ENCODE data around the gene RNU6-8. TPM values are rescaled to one million over a fixed set of nuclear protein-coding genes. Genes with fewer than 3 reads are reported as not detected.

The RNU6-8 gene
- total and polyA plus RNA-seq, 10 of the 15 experiments (the other 5 are each of a cell fraction or from before 2014, with no cell fraction given) = not detected

DNA sequence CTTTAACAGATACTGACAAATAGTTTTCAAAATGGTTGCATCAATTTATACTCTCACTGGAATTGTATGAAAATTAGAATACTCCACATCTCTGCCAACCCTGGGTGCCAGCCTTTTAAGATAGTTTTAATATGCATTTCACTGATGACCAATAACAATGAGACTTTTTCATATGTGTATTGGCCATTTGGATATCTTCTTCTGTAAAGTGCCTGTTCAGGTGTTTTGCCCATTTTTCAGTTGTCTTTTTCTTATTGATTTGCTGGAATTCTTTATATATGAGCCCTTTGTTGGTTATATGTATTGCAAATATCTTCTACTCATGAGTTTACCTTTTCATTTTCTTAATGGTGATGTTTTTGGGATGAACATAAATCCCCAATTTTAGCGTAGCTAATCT lies 18.0 kb downstream of the RNU6-8 start:
- ChIA-PET CTCF (interaction anchor here (0.6 kb wide), 1 partner anchor 35 kb away, joined by 5 read pairs; no protein-coding TSS in a partner anchor), RAD21 (ENCODE audit: unreplicated experiment) (no interaction called here), POLR2A (no interaction called here), SMC1A (ENCODE audit: uncharacterized antibody, unreplicated experiment) (interaction anchor here (2.4 kb wide), 1 partner anchor 14 kb away, joined by 12 read pairs; no protein-coding TSS in a partner anchor)
- no peaks in the 10 kb centered on the region for H3K36me3 ChIP-seq (ENCODE audit: control insufficient read depth in 2 of 2, insufficient read depth in 2 of 2, low read length in 1 of 2)
- no peak overlapping the region for H3K9ac ChIP-seq (ENCODE audit: control insufficient read depth, insufficient read depth, low read length)
- BruUV-seq (replicated peaks) = no TSS peak
- no peaks in the 10 kb centered on the region for H3K27me3 ChIP-seq (replicated peaks in 1 of 2; ENCODE audit: control insufficient read depth in 2 of 2, insufficient read depth in 2 of 2, low read length in 1 of 2)
- H3K27ac ChIP-seq (ENCODE audit: control insufficient read depth, insufficient read depth) = no peak overlapping the region
- H3K4me1 ChIP-seq (ENCODE audit: control insufficient read depth, insufficient read depth, low read length) = peaks cover 5% of the 10 kb centered on the region
- 96% methylated on average over 1 of the region's 1 CpG for WGBS (ENCODE audit: insufficient coverage, insufficient replicate concordance, low lambda C conversion rate, missing lambda C conversion rate)
- no peaks in the 10 kb centered on the region for H3K79me2 ChIP-seq (ENCODE audit: control insufficient read depth, insufficient read depth, low read length)
- intact Hi-C loops (cut with micrococcal nuclease; ENCODE audit: unreplicated experiment) (no loop called here), in situ Hi-C loops (cut with MboI) (no loop called here)
- H3K4me3 ChIP-seq = no peak overlapping the region
- no peaks in the 10 kb centered on the region; the same call in 1 of the 3 replicates for H3K9me3 ChIP-seq (replicated peaks; ENCODE audit: control insufficient read depth, insufficient read depth, low read length)
- no peak overlapping the region for H2AFZ ChIP-seq (ENCODE audit: control insufficient read depth, low read depth, low read length)
- FAIRE-seq (no peak), DNase-seq (ENCODE audit: low read depth, low spot score) (no peak), ATAC-seq (no peak)
- no peaks in the 10 kb centered on the region for H4K20me1 ChIP-seq (ENCODE audit: control insufficient read depth, insufficient read depth)
- no peak overlapping the region for H3K4me2 ChIP-seq (ENCODE audit: control insufficient read depth, insufficient read depth)
- no peak for TF ChIP-seq ATF7 (IDR thresholded peaks at IDR 0.05; ENCODE audit: low read depth)
- TF ChIP-seq, protein P1, sequence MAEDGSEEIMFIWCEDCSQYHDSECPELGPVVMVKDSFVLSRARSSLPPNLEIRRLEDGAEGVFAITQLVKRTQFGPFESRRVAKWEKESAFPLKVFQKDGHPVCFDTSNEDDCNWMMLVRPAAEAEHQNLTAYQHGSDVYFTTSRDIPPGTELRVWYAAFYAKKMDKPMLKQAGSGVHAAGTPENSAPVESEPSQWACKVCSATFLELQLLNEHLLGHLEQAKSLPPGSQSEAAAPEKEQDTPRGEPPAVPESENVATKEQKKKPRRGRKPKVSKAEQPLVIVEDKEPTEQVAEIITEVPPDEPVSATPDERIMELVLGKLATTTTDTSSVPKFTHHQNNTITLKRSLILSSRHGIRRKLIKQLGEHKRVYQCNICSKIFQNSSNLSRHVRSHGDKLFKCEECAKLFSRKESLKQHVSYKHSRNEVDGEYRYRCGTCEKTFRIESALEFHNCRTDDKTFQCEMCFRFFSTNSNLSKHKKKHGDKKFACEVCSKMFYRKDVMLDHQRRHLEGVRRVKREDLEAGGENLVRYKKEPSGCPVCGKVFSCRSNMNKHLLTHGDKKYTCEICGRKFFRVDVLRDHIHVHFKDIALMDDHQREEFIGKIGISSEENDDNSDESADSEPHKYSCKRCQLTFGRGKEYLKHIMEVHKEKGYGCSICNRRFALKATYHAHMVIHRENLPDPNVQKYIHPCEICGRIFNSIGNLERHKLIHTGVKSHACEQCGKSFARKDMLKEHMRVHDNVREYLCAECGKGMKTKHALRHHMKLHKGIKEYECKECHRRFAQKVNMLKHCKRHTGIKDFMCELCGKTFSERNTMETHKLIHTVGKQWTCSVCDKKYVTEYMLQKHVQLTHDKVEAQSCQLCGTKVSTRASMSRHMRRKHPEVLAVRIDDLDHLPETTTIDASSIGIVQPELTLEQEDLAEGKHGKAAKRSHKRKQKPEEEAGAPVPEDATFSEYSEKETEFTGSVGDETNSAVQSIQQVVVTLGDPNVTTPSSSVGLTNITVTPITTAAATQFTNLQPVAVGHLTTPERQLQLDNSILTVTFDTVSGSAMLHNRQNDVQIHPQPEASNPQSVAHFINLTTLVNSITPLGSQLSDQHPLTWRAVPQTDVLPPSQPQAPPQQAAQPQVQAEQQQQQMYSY (CRISPR knock-in tag; IDR thresholded peaks at IDR 0.05) = no peak
- no peak for TF ChIP-seq MYC (IDR thresholded peaks at IDR 0.05; ENCODE audit: insufficient read depth, insufficient read length, insufficient replicate concordance, low read length, severe bottlenecking)
- no peak for TF ChIP-seq NBN (IDR thresholded peaks at IDR 0.05)
- no peak for TF ChIP-seq PAX5 (IDR thresholded peaks at IDR 0.05; ENCODE audit: borderline replicate concordance, low read depth, low read length)
- TF ChIP-seq CREM (IDR thresholded peaks at IDR 0.05; ENCODE audit: low read depth) = no peak
- TF ChIP-seq CHD2 (IDR thresholded peaks at IDR 0.05; ENCODE audit: borderline replicate concordance, low read depth, low read length) = no peak
- TF ChIP-seq, protein P2, sequence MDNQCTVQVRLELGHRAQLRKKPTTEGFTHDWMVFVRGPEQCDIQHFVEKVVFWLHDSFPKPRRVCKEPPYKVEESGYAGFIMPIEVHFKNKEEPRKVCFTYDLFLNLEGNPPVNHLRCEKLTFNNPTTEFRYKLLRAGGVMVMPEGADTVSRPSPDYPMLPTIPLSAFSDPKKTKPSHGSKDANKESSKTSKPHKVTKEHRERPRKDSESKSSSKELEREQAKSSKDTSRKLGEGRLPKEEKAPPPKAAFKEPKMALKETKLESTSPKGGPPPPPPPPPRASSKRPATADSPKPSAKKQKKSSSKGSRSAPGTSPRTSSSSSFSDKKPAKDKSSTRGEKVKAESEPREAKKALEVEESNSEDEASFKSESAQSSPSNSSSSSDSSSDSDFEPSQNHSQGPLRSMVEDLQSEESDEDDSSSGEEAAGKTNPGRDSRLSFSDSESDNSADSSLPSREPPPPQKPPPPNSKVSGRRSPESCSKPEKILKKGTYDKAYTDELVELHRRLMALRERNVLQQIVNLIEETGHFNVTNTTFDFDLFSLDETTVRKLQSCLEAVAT (IDR thresholded peaks at IDR 0.05) = no peak
- no peak for TF ChIP-seq BACH1 (IDR thresholded peaks at IDR 0.05; ENCODE audit: borderline replicate concordance)
- TF ChIP-seq, protein P3, sequence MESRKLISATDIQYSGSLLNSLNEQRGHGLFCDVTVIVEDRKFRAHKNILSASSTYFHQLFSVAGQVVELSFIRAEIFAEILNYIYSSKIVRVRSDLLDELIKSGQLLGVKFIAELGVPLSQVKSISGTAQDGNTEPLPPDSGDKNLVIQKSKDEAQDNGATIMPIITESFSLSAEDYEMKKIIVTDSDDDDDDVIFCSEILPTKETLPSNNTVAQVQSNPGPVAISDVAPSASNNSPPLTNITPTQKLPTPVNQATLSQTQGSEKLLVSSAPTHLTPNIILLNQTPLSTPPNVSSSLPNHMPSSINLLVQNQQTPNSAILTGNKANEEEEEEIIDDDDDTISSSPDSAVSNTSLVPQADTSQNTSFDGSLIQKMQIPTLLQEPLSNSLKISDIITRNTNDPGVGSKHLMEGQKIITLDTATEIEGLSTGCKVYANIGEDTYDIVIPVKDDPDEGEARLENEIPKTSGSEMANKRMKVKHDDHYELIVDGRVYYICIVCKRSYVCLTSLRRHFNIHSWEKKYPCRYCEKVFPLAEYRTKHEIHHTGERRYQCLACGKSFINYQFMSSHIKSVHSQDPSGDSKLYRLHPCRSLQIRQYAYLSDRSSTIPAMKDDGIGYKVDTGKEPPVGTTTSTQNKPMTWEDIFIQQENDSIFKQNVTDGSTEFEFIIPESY (IDR thresholded peaks at IDR 0.05) = no peak
- TF ChIP-seq EZH2 (IDR thresholded peaks at IDR 0.05; ENCODE audit: borderline replicate concordance, control insufficient read depth, low read depth, low read length) = no peak
- no peak for TF ChIP-seq RUNX3 (IDR thresholded peaks at IDR 0.05; ENCODE audit: low read length)
- TF ChIP-seq RAD21 (IDR thresholded peaks at IDR 0.05; ENCODE audit: insufficient read depth, low read depth, low read length) = no peak
- no peak for TF ChIP-seq SREBF1 (IDR thresholded peaks at IDR 0.05; ENCODE audit: low read length)
- TF ChIP-seq SUZ12 (IDR thresholded peaks at IDR 0.05; ENCODE audit: unreplicated experiment) = no peak
- TF ChIP-seq RBBP5 (conservative IDR thresholded peaks at IDR 0.05) = no peak
- TF ChIP-seq, protein P4, sequence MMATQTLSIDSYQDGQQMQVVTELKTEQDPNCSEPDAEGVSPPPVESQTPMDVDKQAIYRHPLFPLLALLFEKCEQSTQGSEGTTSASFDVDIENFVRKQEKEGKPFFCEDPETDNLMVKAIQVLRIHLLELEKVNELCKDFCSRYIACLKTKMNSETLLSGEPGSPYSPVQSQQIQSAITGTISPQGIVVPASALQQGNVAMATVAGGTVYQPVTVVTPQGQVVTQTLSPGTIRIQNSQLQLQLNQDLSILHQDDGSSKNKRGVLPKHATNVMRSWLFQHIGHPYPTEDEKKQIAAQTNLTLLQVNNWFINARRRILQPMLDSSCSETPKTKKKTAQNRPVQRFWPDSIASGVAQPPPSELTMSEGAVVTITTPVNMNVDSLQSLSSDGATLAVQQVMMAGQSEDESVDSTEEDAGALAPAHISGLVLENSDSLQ (IDR thresholded peaks at IDR 0.05) = no peak

Data from GM12878 (cell line).